MCF 10A (cell line): ENCODE measurements around the gene PLAC8L1. TPM values are rescaled to one million over a fixed set of nuclear protein-coding genes. Genes with fewer than 3 reads are reported as not detected.
A peak's percentile ranks its signal among the peaks of the same experiment; 100 is the strongest.

Experiments
- BruUV-seq: library from RNA; stranded (reverse); fragments of 400-500 nt; replicated peaks from 2 replicates; lab custom pipeline; 2021; lab: Mats Ljungman, UMichigan
- CTCF ChIA-PET: fragments of 300-600 bp; sonication (Branson Sonifier 250); formaldehyde crosslinking; extraction: SDS; loops from one replicate; lab custom pipeline; 2021; ENCODE audit warnings: antibody characterized with exemption, inconsistent platforms; lab: Yijun Ruan, JAX
- POLR2A ChIA-PET: fragments of 300-600, 350-650 bp; sonication (Branson Sonifier 250); formaldehyde crosslinking; extraction: SDS; loops from one replicate; lab custom pipeline; 2020; ENCODE audit warnings: antibody characterized with exemption, inconsistent platforms; lab: Yijun Ruan, JAX
- DNase-seq: peaks from one replicate; pipeline ENCODE4 v3.0.0-alpha.2; 2018; ENCODE audit not compliant: unreplicated experiment
- H3K27ac Mint-ChIP-seq: one replicate; pipeline ENCODE4 v1.8.0; 2022; ENCODE audit warnings: mild to moderate bottlenecking, low read depth, mixed read lengths; ENCODE audit not compliant: unreplicated experiment
- H3K27me3 Mint-ChIP-seq: one replicate; pipeline ENCODE4 v1.8.0; 2022; ENCODE audit warnings: mixed read lengths; ENCODE audit not compliant: insufficient read depth, unreplicated experiment
- H3K36me3 Mint-ChIP-seq: one replicate; pipeline ENCODE4 v1.8.0; 2022; ENCODE audit warnings: mild to moderate bottlenecking, moderate library complexity, mixed read lengths; ENCODE audit not compliant: insufficient read depth, unreplicated experiment
- H3K4me1 Mint-ChIP-seq: one replicate; pipeline ENCODE4 v1.8.0; 2022; ENCODE audit warnings: mixed read lengths; ENCODE audit not compliant: insufficient read depth, unreplicated experiment
- H3K4me3 Mint-ChIP-seq: one replicate; pipeline ENCODE4 v1.8.0; 2022; ENCODE audit warnings: mild to moderate bottlenecking, moderate library complexity, mixed read lengths; ENCODE audit not compliant: unreplicated experiment
- H3K9me3 Mint-ChIP-seq: one replicate; pipeline ENCODE4 v1.8.0; 2022; ENCODE audit warnings: mixed read lengths; ENCODE audit not compliant: unreplicated experiment
- intact Hi-C: fragments of 100-400 bp; cut with micrococcal nuclease; formaldehyde crosslinking; loops from 2 replicates; pipeline ENCODE4 v1.14.1; 2022
- total RNA-seq: library from RNA; stranded (reverse); gene quantifications from 2 replicates; pipeline ENCODE4 v1.2.3, GENCODE V29; 2022
- TF ChIP-seq, protein P1 (sequence below): fragments of 200-600 bp; IDR thresholded peaks from one replicate; pipeline ENCODE4 v1.8.0; 2022; ENCODE audit warnings: antibody characterized with exemption, mild to moderate bottlenecking; ENCODE audit not compliant: unreplicated experiment

PLAC8L1 gene
- total RNA-seq, 1 experiment from 2014 or later = 2.5 TPM

- H3K27me3 Mint-ChIP-seq = no peaks in the 10 kb centered on the region
- ChIA-PET CTCF (interaction anchor here (0.6 to 2.1 kb wide), 10 partner anchors 10 to 1953 kb away, joined by 3 to 10 read pairs (median 4); partner anchors contain the start of gene PRELID2), POLR2A (interaction anchor here (0.6 to 1.9 kb wide), 6 partner anchors 9 to 1877 kb away, joined by 3 to 6 read pairs (median 4); no protein-coding TSS in a partner anchor)
- no peak for DNase-seq
- BruUV-seq = no TSS peak
- intact Hi-C loops = loop anchor here (10.0 kb wide), 1 partner anchor 354 kb away; no protein-coding TSS in a partner anchor
- TF ChIP-seq, protein P1, sequence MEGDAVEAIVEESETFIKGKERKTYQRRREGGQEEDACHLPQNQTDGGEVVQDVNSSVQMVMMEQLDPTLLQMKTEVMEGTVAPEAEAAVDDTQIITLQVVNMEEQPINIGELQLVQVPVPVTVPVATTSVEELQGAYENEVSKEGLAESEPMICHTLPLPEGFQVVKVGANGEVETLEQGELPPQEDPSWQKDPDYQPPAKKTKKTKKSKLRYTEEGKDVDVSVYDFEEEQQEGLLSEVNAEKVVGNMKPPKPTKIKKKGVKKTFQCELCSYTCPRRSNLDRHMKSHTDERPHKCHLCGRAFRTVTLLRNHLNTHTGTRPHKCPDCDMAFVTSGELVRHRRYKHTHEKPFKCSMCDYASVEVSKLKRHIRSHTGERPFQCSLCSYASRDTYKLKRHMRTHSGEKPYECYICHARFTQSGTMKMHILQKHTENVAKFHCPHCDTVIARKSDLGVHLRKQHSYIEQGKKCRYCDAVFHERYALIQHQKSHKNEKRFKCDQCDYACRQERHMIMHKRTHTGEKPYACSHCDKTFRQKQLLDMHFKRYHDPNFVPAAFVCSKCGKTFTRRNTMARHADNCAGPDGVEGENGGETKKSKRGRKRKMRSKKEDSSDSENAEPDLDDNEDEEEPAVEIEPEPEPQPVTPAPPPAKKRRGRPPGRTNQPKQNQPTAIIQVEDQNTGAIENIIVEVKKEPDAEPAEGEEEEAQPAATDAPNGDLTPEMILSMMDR = no peak
- peaks cover 13% of the 10 kb centered on the region for H3K4me1 Mint-ChIP-seq
- no peaks in the 10 kb centered on the region for H3K9me3 Mint-ChIP-seq
- H3K27ac Mint-ChIP-seq = peak overlapping the region; percentile 44
- no peak overlapping the region for H3K4me3 Mint-ChIP-seq
- peaks cover 20% of the 10 kb centered on the region for H3K36me3 Mint-ChIP-seq
Measured at GRCh38 chr5:146071171-146071570, 34.2 kb downstream of the PLAC8L1 start.

- H3K27ac Mint-ChIP-seq = peak overlapping the region; percentile 44
- CTCF ChIA-PET = interaction anchor here (0.6 to 2.1 kb wide), 8 partner anchors 10 to 244 kb away, joined by 3 to 10 read pairs (median 5); no protein-coding TSS in a partner anchor
- H3K4me1 Mint-ChIP-seq = peaks cover 13% of the 10 kb centered on the region
Measured at GRCh38 chr5:146070746-146071145, 34.6 kb downstream of the PLAC8L1 start.

GRCh38 chr5:146069780-146070099 is 35.6 kb downstream of the PLAC8L1 start:
- no peak overlapping the region for H3K4me3 Mint-ChIP-seq
- H3K4me1 Mint-ChIP-seq = peaks cover 13% of the 10 kb centered on the region
- H3K27ac Mint-ChIP-seq = no peak overlapping the region
- no peak for DNase-seq
- POLR2A ChIA-PET = interaction anchor here (0.7 kb wide), 1 partner anchor 134 kb away, joined by 3 read pairs; the partner anchor contains the start of gene SH3RF2
- intact Hi-C loops = loop anchor here (10.0 kb wide), 1 partner anchor 355 kb away; no protein-coding TSS in a partner anchor
- TF ChIP-seq, protein P1 = no peak
- peaks cover 28% of the 10 kb centered on the region for H3K36me3 Mint-ChIP-seq
- H3K27me3 Mint-ChIP-seq = no peaks in the 10 kb centered on the region
- no TSS peak for BruUV-seq
- CTCF ChIA-PET = no interaction called here
- H3K9me3 Mint-ChIP-seq = no peaks in the 10 kb centered on the region

More at GRCh38 chr5:146070746-146071145, 34.6 kb downstream of the PLAC8L1 start:
- intact Hi-C loops = loop anchor here (10.0 kb wide), 1 partner anchor 354 kb away; no protein-coding TSS in a partner anchor
- Mint-ChIP-seq H3K36me3 (peaks cover 24% of the 10 kb centered on the region), H3K9me3 (no peaks in the 10 kb centered on the region), H3K4me3 (no peak overlapping the region), H3K27me3 (no peaks in the 10 kb centered on the region)
- TF ChIP-seq, protein P1 = no peak
- BruUV-seq = no TSS peak
- POLR2A ChIA-PET = interaction anchor here (0.6 to 1.9 kb wide), 4 partner anchors 11 to 884 kb away, joined by 3 to 6 read pairs (median 5); no protein-coding TSS in a partner anchor
- no peak for DNase-seq

- Mint-ChIP-seq H3K27ac (no peak overlapping the region), H3K4me1 (peaks cover 13% of the 10 kb centered on the region), H3K36me3 (peaks cover 34% of the 10 kb centered on the region), H3K27me3 (no peaks in the 10 kb centered on the region), H3K4me3 (no peak overlapping the region), H3K9me3 (no peaks in the 10 kb centered on the region)
- TF ChIP-seq, protein P1 = no peak
- BruUV-seq = no TSS peak
- no peak for DNase-seq
- POLR2A ChIA-PET = interaction anchor here (0.7 kb wide), 2 partner anchors 133 to 1458 kb away, joined by 3 to 4 read pairs; partner anchors contain the start of gene SH3RF2
- CTCF ChIA-PET = no interaction called here
- intact Hi-C loops = no loop called here
Measured at GRCh38 chr5:146068977-146069779, 36.2 kb downstream of the PLAC8L1 start.
